Measurements from ENCODE around the gene CCDC185. TPM values are rescaled to one million over a fixed set of nuclear protein-coding genes. Genes with fewer than 3 reads are reported as not detected.

The CCDC185 gene
- total and polyA plus RNA-seq, 2 experiments from 2014 or later, result 0.56 TPM; not detected in 1

- H3K9me2 ChIP-seq (ENCODE audit: insufficient read depth), result no peaks in the 10 kb centered on the region
- H3K4me2 ChIP-seq, result no peak overlapping the region
- no peaks in the 10 kb centered on the region for H3F3A ChIP-seq (replicated peaks; ENCODE audit: low read depth)
- no peaks in the 10 kb centered on the region for H3K27me3 ChIP-seq (ENCODE audit: insufficient read depth)
- no peak overlapping the region for H3K4me3 ChIP-seq
- Mint-ChIP-seq H3K27me3 (ENCODE audit: insufficient read depth, low read depth, poor library complexity) (no peaks in the 10 kb centered on the region), H3K36me3 (ENCODE audit: low read depth) (no peaks in the 10 kb centered on the region), H3K4me3 (no peak overlapping the region), H3K9me3 (no peaks in the 10 kb centered on the region; the same call in 2 of the 3 replicates), H3K4me1 (0 out of 3 replicates have a peak, but pooled peaks cover under 1% of the 10 kb centered on the region), H3K27ac (no peak overlapping the region)
- no peak for ATAC-seq
- no peak for DNase-seq (ENCODE audit: low spot score)
- no peaks in the 10 kb centered on the region for H3K36me3 ChIP-seq (ENCODE audit: insufficient read depth)
- no peaks in the 10 kb centered on the region for H3K79me2 ChIP-seq (replicated peaks; ENCODE audit: insufficient read depth)
- TF ChIP-seq REST (IDR thresholded peaks at IDR 0.05; ENCODE audit: unreplicated experiment), result no peak
- no peak for TF ChIP-seq ZNF331 (CRISPR knock-in tag; IDR thresholded peaks at IDR 0.05; ENCODE audit: low read depth)
- no peak for TF ChIP-seq ETS1 (IDR thresholded peaks at IDR 0.05)
- TF ChIP-seq CTCF (conservative IDR thresholded peaks at IDR 0.05; ENCODE audit: low read depth in 2 of 2), result no peak
- no peak for TF ChIP-seq NANOG (IDR thresholded peaks at IDR 0.05; ENCODE audit: borderline replicate concordance)
- no peak for TF ChIP-seq EZH2 (IDR thresholded peaks at IDR 0.05; ENCODE audit: low read depth, unreplicated experiment)
- no peak for TF ChIP-seq ZNF462 (CRISPR knock-in tag; IDR thresholded peaks at IDR 0.05)
- TF ChIP-seq JUNB (IDR thresholded peaks at IDR 0.05; ENCODE audit: unreplicated experiment), result no peak
- TF ChIP-seq STAT1 (IDR thresholded peaks at IDR 0.05; ENCODE audit: unreplicated experiment), result no peak
- TF ChIP-seq ZNF114 (CRISPR knock-in tag; IDR thresholded peaks at IDR 0.05), result no peak
- TF ChIP-seq EZH2phosphoT487 (IDR thresholded peaks at IDR 0.05; ENCODE audit: unreplicated experiment), result no peak
- no peak for TF ChIP-seq POLR2AphosphoS5 (IDR thresholded peaks at IDR 0.05; ENCODE audit: low read depth)
- no peak for TF ChIP-seq CREB1 (CRISPR knock-in tag; IDR thresholded peaks at IDR 0.05; ENCODE audit: low read depth)
- no peak overlapping the region for H3K27ac ChIP-seq (ENCODE audit: low read depth)
- no peak overlapping the region for H2AFZ ChIP-seq
- no peaks in the 10 kb centered on the region for H4K20me1 ChIP-seq (replicated peaks; ENCODE audit: insufficient read depth)
- peaks cover 2% of the 10 kb centered on the region; the same call in 1 of the 2 replicates for H3K4me1 ChIP-seq (ENCODE audit: insufficient read depth)
These were observed 20.0 kb downstream of the CCDC185 start for GRCh38 chr1:223413216-223413615.

Data from GM23338 (cell line).